Ishikawa (cell line): ENCODE results near the gene S100A7A.

ENCODE experiments used
- CEBPB ChIP-seq: IDR thresholded peaks from 2 replicates; pipeline ENCODE4 v1.6.1; 2012
- CREB1 ChIP-seq: IDR thresholded peaks from 2 replicates; pipeline ENCODE4 v1.6.1; 2012; ENCODE audit warnings: low read depth
- EGR1 ChIP-seq: IDR thresholded peaks from 2 replicates; pipeline ENCODE4 v1.6.1; 2012
- EP300 ChIP-seq: IDR thresholded peaks from 2 replicates; pipeline ENCODE4 v1.6.1; 2012; ENCODE audit warnings: borderline replicate concordance
- FOXM1 ChIP-seq: IDR thresholded peaks from 2 replicates; pipeline ENCODE4 v1.6.1; 2012; ENCODE audit warnings: low read depth, borderline replicate concordance
- NFIC ChIP-seq: IDR thresholded peaks from 2 replicates; pipeline ENCODE4 v1.6.1; 2012
- RAD21 ChIP-seq: IDR thresholded peaks from 2 replicates; pipeline ENCODE4 v1.6.1; 2012; ENCODE audit warnings: low read depth
- REST ChIP-seq: IDR thresholded peaks from 2 replicates; pipeline ENCODE4 v1.6.1; 2012; ENCODE audit warnings: low read depth, mild to moderate bottlenecking
- TAF1 ChIP-seq: IDR thresholded peaks from 2 replicates; pipeline ENCODE4 v1.6.1; 2012; ENCODE audit warnings: low read depth, mild to moderate bottlenecking
- TCF12 ChIP-seq: IDR thresholded peaks from 2 replicates; pipeline ENCODE4 v1.6.1; 2012; ENCODE audit warnings: low read depth
- TEAD4 ChIP-seq: IDR thresholded peaks from 2 replicates; pipeline ENCODE4 v1.6.1; 2012
- USF1 ChIP-seq: IDR thresholded peaks from 2 replicates; pipeline ENCODE4 v1.6.1; 2012
- YY1 ChIP-seq: IDR thresholded peaks from 2 replicates; pipeline ENCODE4 v1.6.1; 2012; ENCODE audit warnings: low read depth
- ZBTB7A ChIP-seq: IDR thresholded peaks from 2 replicates; pipeline ENCODE4 v1.6.1; 2012; ENCODE audit warnings: low read depth
- TF ChIP-seq, protein P1 (sequence below): IDR thresholded peaks from 2 replicates; pipeline ENCODE4 v1.6.1; 2012

S100A7A gene

GRCh38 chr1:153428791-153429190, 12.5 kb downstream of the S100A7A start:
- TF ChIP-seq ZBTB7A (no peak), TCF12 (no peak), TAF1 (no peak), EGR1 (no peak), TEAD4 (no peak), FOXM1 (no peak), CREB1 (no peak)
- TF ChIP-seq, protein P1, sequence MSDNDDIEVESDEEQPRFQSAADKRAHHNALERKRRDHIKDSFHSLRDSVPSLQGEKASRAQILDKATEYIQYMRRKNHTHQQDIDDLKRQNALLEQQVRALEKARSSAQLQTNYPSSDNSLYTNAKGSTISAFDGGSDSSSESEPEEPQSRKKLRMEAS = no peak

GRCh38 chr1:153429266-153430165, 13.2 kb downstream of the S100A7A start:
- TF ChIP-seq CEBPB (no peak), NFIC (no peak), EGR1 (no peak), TEAD4 (no peak), USF1 (no peak)
- TF ChIP-seq, protein P1 = no peak

GRCh38 chr1:153430166-153430553, 13.8 kb downstream of the S100A7A start:
- TF ChIP-seq TCF12 (no peak), CREB1 (no peak), NFIC (no peak), USF1 (no peak), CEBPB (no peak), RAD21 (no peak), REST (no peak), FOXM1 (no peak), EP300 (no peak), ZBTB7A (no peak), YY1 (no peak), EGR1 (no peak), TAF1 (no peak), TEAD4 (no peak)
- TF ChIP-seq, protein P1 = no peak

- no peak for TF ChIP-seq CEBPB
- no peak for TF ChIP-seq EP300
- no peak for TF ChIP-seq CREB1
- no peak for TF ChIP-seq TCF12
- TF ChIP-seq RAD21 = no peak
- no peak for TF ChIP-seq EGR1
- TF ChIP-seq TEAD4 = no peak
- TF ChIP-seq, protein P1 = no peak
- TF ChIP-seq REST = no peak
- no peak for TF ChIP-seq FOXM1
- no peak for TF ChIP-seq NFIC
These were observed 14.2 kb downstream of the S100A7A start for GRCh38 chr1:153430561-153430960.

GRCh38 chr1:153431002-153431401, 14.7 kb downstream of the S100A7A start:
- no peak for TF ChIP-seq TAF1
- no peak for TF ChIP-seq RAD21
- TF ChIP-seq TCF12 = no peak
- no peak for TF ChIP-seq USF1
- no peak for TF ChIP-seq YY1
- TF ChIP-seq, protein P1 = no peak
- TF ChIP-seq REST = no peak
- no peak for TF ChIP-seq CEBPB
- TF ChIP-seq NFIC = no peak
- TF ChIP-seq EP300 = no peak
- TF ChIP-seq FOXM1 = no peak
- TF ChIP-seq CREB1 = no peak
- no peak for TF ChIP-seq TEAD4
- TF ChIP-seq ZBTB7A = no peak
- TF ChIP-seq EGR1 = no peak
